Heart left ventricle (tissue), 16 donors: ENCODE measurements around the gene CFAP77. TPM values are rescaled to one million over a fixed set of nuclear protein-coding genes. Genes with fewer than 3 reads are reported as not detected.

Experiments used
- ATAC-seq, 4 donors: fragments of 200-7000 bp; cut with Tn5 transposase; one replicate each; pipeline ENCODE4 v1.9.1; 2020 to 2022; ENCODE audit warnings: moderate library complexity in 4 of 4, mild to moderate bottlenecking in 3 of 4, moderate number of reproducible peaks in 1 of 4
- DNase-seq, 5 donors: peaks; one replicate each; pipeline ENCODE4 v3.0.0-alpha.2; 2020
- H3K27ac ChIP-seq, 12 donors: fragments of 200-600 bp; sonication (generic) in 4 of 12; one replicate each; pipeline versions ENCODE4 v1.5.0 to v1.8.0; 2016 to 2022; ENCODE audit warnings: mild to moderate bottlenecking in 2 of 12
- H3K27me3 ChIP-seq, 9 donors: fragments of 200-600 bp; sonication (generic) in 2 of 9; one replicate each; pipeline versions ENCODE4 v1.5.1 to v1.8.0; 2016 to 2022; ENCODE audit warnings: mild to moderate bottlenecking in 3 of 9
- H3K36me3 ChIP-seq, 9 donors: fragments of 200-600 bp; sonication (generic) in 2 of 9; one replicate each; pipeline versions ENCODE4 v1.5.0 to v1.8.0; 2018 to 2022; ENCODE audit warnings: mild to moderate bottlenecking in 2 of 9
- H3K4me1 ChIP-seq, 12 donors: fragments of 200-600 bp; sonication (generic) in 4 of 12; one replicate each; pipeline versions ENCODE4 v1.5.0 to v1.8.0; 2016 to 2022; ENCODE audit warnings: mild to moderate bottlenecking in 3 of 12
- H3K4me3 ChIP-seq, 12 donors: fragments of 200-600 bp; sonication (generic) in 4 of 12; one replicate each; pipeline versions ENCODE4 v1.5.0 to v1.8.0; 2017 to 2022; ENCODE audit warnings: mild to moderate bottlenecking in 9 of 12, moderate library complexity in 4 of 12
- H3K9me3 ChIP-seq, 12 donors: fragments of 200-600 bp; sonication (generic) in 4 of 12; one replicate each; pipeline versions ENCODE4 v1.5.0 to v1.8.0; 2016 to 2022; ENCODE audit warnings: mild to moderate bottlenecking in 1 of 12
- CTCF ChIP-seq, 12 donors: fragments of 200-600 bp; sonication (generic) in 4 of 12; IDR thresholded peaks; one replicate each; pipeline versions ENCODE4 v1.5.0 to v1.8.0; 2018 to 2022; ENCODE audit warnings: antibody characterized with exemption in 12 of 12, mild to moderate bottlenecking in 5 of 12
- POLR2A ChIP-seq, 2 donors: fragments of 450-650 bp; IDR thresholded peaks; one replicate each; pipeline ENCODE4 v1.6.1; 2017; ENCODE audit warnings: antibody characterized with exemption in 2 of 2, mild to moderate bottlenecking in 2 of 2, moderate library complexity in 2 of 2
- WGBS, 4 donors: extraction: QIAGEN DNeasy Blood & Tissue Kit in 2 of 4; methylation state at CpG; one replicate each; pipeline versions ENCODE4 v1.1.5 to v1.1.7; 2013 to 2018; 5-methylcytosine and 5-hydroxymethylcytosine counted together
- intact Hi-C, 10 donors: fragments of 100-400 bp; cut with DNase I; formaldehyde crosslinking; loops; one replicate each; pipeline versions ENCODE4 v1.11.1 to v1.14.2; 2022
- polyA plus RNA-seq, 2 donors: library from polyadenylated mRNA; stranded (reverse); fragments of 200-250 nt; gene quantifications; one replicate each; pipeline ENCODE4 v1.2.3, GENCODE V29; 2013
- total RNA-seq, 9 donors: library from RNA; depleted of rRNA in 2 of 9; stranded (reverse); fragments of >200 nt in 2 of 9; fragmentation: NEBNext Ultra II Directional in 3 of 9; extraction: Animal tissue kit (Norgen Biotek cat#: 25700) in 3 of 9; gene quantifications; one replicate each; pipeline versions ENCODE4 v1.1.0 to v1.2.4, GENCODE V29; 2016 to 2023
- donor health status: ischemic (EF 13 %, LVEDD 7.1; RV severe dilation, severe dysfunction).
- donor health status: healthy with polysubstance abuse.
- donor health status: DM: no; HTN: yes; CAD: no.
- donor health status: DM: no; HTN: no; CAD: no.
- donor health status: ischemic (EF 25% LVEDD 6.9; RV normal size, moderate dysfunction).
- donor health status: ischemic (EF 25% LVEDD 5.7; RV mildly dilated, moderate dysfunction).
- donor health status: healthy.
- donor health status: DM: yes; HTN: yes; CAD: no.
- donor health status: ischemic (EF 35%, LVEDD 5.7; RV mildly dilated, moderate dysfunction).
- donor health status: nonischemic (EF 11% LVEDD 7.7; RV severe dilation, severe dysfunction).
- donor health status: DM: yes; HTN: yes; CAD: no.
- donor health status: PGD.
- donor health status: ischemic (EF 29% LVEDD 5.4; RV normal size, mild dysfunction).
- donor health status: nonischemic (EF 23%, LVEDD 6.1; RV moderate dilation, normal function).

CFAP77 gene
- total and polyA plus RNA-seq, 11 donors, result 1.3 to 6.8 (median 2.2) TPM

DNA sequence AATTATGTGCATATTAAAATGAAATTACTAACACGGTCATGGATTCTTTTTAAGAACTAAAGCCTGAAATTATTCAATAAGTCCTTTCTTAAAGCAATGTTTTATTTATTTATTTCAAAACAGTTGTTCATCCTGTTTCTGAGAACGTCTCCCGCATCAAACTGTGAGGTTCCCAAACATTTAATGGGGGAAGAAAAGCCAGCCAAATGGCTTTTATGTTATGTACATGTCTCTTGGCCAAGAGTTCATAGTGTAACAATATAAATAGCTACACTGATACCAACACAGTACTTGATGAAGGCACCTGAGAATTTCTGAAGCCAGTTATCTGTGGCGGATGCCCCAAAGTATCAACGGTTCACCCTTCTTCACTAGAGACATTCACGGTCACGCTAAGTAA lies 19.0 kb upstream of the CFAP77 start:
- Histone ChIP-seq H3K4me3 (no peak overlapping the region), H3K27me3 (no peaks in the 10 kb centered on the region), H3K36me3 (peaks cover 6 to 100% (median 98%) of the 10 kb centered on the region in 9 donors), H3K27ac (no peak overlapping the region), H3K4me1 (peaks cover 0 to 3% (median 0%) of the 10 kb centered on the region in 12 donors), H3K9me3 (no peaks in the 10 kb centered on the region)
- DNase-seq (no peak), ATAC-seq (no peak)
- intact Hi-C loops, result no loop called here
- no peak for TF ChIP-seq CTCF (IDR thresholded peaks at IDR 0.05)
- no peak for TF ChIP-seq POLR2A (IDR thresholded peaks at IDR 0.05)
- 53 to 69% (median 61%) methylated on average over 7 of the region's 7 CpGs for WGBS, 4 donors

DNA sequence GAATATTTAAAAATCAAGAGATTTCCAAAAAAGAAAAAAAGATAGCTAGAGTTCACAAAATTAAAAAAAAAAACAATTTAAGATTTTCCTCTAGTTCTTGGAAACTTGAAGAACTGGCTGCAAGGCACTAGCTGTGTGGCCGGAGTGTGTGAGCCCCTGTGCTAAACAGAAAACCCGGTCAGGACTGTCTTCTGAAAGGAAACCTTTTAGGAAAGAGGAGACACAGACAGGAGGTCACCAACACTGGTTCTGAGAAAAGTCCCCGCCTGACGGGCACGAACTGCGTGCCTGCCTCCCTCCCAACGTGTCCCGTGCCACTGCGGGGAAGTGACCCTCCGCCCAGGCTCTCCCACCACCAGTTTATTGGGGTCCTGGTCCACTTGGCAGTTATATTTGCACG lies 18.6 kb upstream of the CFAP77 start:
- no peak overlapping the region for H3K27ac ChIP-seq
- ATAC-seq, result no peak
- TF ChIP-seq CTCF (IDR thresholded peaks at IDR 0.05) (no peak), POLR2A (IDR thresholded peaks at IDR 0.05) (no peak)
- intact Hi-C loops, result no loop called here
- H3K9me3 ChIP-seq, result no peaks in the 10 kb centered on the region
- H3K4me3 ChIP-seq, result no peak overlapping the region
- WGBS, 4 donors, result 89 to 92% (median 90%) methylated on average over 11 of the region's 11 CpGs
- H3K36me3 ChIP-seq, result peaks cover 6 to 100% (median 98%) of the 10 kb centered on the region in 9 donors
- H3K4me1 ChIP-seq, result peaks cover 0 to 3% (median 0%) of the 10 kb centered on the region in 12 donors
- no peaks in the 10 kb centered on the region for H3K27me3 ChIP-seq
- no peak for DNase-seq

- H3K4me3 ChIP-seq, result no peak overlapping the region
- intact Hi-C loops, result no loop called here
- H3K36me3 ChIP-seq, result peaks cover 2 to 100% (median 98%) of the 10 kb centered on the region in 9 donors
- no peaks in the 10 kb centered on the region for H3K9me3 ChIP-seq
- H3K4me1 ChIP-seq, result peaks cover 0 to 3% (median 0%) of the 10 kb centered on the region in 12 donors
- no peaks in the 10 kb centered on the region for H3K27me3 ChIP-seq
- ATAC-seq, result no peak
- TF ChIP-seq CTCF (IDR thresholded peaks at IDR 0.05) (no peak), POLR2A (IDR thresholded peaks at IDR 0.05) (no peak)
- WGBS, 4 donors, result 92 to 95% (median 93%) methylated on average over 11 of the region's 11 CpGs
- no peak for DNase-seq
- no peak overlapping the region for H3K27ac ChIP-seq
Observed at GRCh38 chr9:132395560-132395959, 14.5 kb upstream of the CFAP77 start.

DNA sequence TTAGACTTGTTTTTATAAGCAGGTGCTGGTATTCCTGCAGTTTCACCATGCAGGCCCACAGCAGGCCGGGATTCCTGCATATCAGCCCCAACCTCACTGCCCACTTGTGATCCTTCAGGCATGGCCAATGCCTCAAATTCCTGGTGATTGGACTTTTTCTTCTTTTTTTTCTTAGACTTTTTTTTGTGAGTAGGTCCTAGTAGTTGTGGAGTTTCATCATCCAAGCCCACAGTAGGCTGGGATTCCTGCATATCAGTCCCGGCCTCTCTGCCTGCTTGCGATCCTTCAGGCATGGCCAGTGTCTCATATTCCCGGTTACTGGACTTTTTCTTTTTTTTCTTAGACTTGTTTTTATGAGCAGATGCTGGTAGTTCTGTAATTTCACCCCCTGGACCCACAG lies 8.2 kb upstream of the CFAP77 start:
- Histone ChIP-seq H3K27me3 (no peaks in the 10 kb centered on the region), H3K9me3 (no peaks in the 10 kb centered on the region), H3K27ac (no peak overlapping the region), H3K4me1 (peaks cover 0 to 29% (median 17%) of the 10 kb centered on the region in 12 donors), H3K36me3 (peaks cover 2 to 70% (median 60%) of the 10 kb centered on the region in 9 donors), H3K4me3 (no peak overlapping the region)
- intact Hi-C loops, result loop anchor here in 2 of 10 donors (5.0 to 10.0 kb wide), 2 partner anchors 47 to 50 kb away; partner anchors contain the start of gene SETX (in 2 of the 2)
- ATAC-seq (no peak), DNase-seq (no peak)
- WGBS, 4 donors, result 91 to 96% (median 94%) methylated on average over 4 of the region's 4 CpGs
- no peak for TF ChIP-seq CTCF (IDR thresholded peaks at IDR 0.05)
